ENCODE results near the gene SALL2.
"Not testable (repeated sequence)": the region's sequence is repeated elsewhere in the genome, so short reads cannot be mapped to it uniquely, and the experiment has no call there.

Gene SALL2

DNA sequence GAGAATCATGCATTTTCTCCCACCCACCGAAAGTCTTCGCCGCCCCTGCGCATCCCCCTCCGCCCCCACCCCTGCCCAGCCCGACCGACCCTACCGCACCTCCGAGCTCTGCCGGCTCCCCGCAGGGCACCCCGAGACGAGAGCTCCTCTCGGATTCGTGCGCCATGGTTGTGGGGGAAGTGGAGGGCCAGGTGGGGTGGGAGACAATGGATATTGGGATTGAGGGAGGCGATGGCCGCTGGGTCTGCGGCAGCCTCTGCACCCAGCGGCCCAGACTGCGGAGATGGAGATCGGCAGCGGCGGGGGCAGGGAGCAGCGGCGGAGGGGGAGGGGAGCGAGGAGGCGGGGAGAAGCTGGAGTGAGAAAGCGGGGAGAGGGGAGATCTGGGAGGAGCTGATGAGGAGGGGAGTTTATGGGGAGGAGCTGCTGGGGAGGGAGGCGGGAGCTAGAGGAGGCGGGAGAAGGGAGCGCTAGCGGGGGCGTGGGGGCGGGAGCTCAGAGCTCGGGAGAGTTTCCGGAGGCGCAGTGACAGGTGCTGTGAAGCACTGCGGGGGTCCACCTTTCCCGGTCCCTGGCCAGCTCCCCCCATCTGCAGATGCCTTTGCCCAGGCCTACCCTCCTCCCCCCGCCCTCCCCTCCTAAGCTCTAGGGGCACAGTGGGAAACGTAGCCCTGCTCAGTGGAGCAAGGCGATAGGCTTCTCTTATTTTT lies at the start of gene SALL2:
Gene SALL2, minus strand, starts transcription at position 385 of the 710 bp plus-strand sequence. Its CDS starts 219 bp downstream, at position 166.
- peak; percentile 29 for DNase-seq (ENCODE audit: low read depth)

DNA sequence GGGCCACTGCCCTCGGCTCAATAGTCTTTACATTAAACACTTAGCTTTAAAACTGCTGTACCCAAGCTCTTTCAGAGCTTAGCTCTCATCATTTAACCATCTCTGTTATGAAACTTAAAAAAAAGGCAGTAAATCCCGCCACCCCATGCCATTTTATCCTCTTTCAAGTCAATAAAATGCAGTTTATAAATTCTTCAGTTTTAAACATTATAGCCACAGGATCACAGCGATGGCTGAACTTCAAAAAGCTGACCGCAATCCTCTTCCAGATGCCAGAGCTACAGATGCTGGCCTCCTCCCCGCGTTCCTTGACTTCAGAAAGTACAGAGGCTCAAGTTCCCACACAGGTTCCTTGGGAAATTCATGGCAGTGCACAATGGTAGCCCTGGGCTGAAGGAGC lies 49.5 kb upstream of the SALL2 start:
- DNase-seq (ENCODE audit: low read depth) = no peak

DNA sequence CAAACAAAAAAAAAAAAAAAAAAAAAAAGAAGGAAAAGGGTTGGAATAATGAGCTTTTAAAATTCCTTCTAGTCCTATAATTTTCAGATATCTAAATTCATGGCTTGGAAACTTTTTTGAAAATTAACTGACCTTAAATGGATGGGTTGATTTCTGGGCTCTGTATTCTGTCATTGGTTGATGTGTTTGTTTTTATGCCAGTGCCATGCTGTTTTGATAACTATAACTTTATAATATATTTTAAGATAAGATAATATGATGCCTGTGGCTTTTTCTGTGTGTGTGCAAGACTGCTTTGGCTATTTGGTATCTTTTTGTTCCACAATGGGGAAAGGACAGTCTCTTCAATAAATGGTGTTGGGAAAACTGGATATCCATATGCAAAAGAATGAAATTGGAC lies 46.5 kb upstream of the SALL2 start:
- DNase-seq (ENCODE audit: low read depth) = no peak

DNA sequence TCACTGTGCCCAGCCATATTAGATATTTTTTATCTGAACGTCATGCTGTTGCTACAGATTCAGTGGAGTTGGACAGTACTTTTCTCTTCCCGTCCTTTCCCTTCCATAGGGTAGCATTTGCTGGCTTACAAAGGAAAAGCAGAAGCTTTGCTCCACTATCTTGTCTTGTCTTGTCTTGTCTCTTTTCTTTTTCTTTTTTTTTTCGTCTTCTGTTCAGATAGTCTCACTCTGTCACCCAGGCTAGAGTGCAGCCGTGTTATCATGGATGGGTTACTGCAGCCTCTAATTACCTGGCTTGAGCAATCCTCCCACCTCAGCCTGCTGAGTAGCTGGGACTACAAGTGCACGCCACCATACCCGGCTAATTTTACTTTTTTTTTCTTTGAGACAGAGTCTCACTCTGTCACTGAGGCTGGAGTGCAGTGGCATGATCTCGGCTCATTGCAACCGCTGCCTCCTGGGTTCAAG lies 32.6 kb upstream of the SALL2 start:
- DNase-seq (ENCODE audit: low read depth) = no peak

DNA sequence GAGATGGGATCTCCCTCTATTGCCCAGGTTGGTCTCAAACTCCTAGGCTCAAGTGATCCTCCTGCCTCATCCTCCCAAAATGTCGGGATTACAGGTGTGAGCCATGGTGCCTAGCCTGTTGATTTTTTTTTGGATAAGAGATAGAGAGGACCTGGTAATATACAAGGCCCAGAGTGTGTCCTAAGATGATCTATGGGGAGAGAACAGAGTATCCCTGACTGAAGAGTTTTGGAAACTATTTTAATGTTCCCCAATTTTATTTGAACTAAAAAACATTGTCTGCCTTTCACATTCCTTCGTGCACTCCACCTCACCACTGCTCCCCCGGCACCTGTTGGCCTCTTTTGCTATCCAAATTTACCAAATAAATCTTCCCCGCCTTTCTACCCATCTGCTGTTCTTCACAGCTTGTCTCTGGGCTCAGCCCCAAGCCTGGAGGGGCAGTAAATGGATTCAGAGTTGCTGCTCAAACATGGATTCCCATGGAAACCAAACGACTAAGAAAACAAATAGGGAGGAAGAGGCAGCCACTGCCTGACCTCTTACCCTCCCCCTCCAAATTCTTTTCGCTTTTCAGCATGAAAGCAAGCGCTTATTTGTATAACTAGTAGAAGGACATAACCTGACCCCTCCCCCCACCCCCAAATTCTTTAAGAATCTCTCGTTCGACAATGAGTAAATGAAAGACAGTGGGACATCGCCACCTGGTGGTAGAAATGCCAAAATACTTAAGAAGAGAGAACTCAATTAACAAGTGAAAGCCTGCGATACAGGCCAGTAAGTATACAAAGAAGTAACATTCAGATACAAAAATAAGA lies 31.1 kb upstream of the SALL2 start:
- DNase-seq (ENCODE audit: low read depth) = peak; percentile 64

DNA sequence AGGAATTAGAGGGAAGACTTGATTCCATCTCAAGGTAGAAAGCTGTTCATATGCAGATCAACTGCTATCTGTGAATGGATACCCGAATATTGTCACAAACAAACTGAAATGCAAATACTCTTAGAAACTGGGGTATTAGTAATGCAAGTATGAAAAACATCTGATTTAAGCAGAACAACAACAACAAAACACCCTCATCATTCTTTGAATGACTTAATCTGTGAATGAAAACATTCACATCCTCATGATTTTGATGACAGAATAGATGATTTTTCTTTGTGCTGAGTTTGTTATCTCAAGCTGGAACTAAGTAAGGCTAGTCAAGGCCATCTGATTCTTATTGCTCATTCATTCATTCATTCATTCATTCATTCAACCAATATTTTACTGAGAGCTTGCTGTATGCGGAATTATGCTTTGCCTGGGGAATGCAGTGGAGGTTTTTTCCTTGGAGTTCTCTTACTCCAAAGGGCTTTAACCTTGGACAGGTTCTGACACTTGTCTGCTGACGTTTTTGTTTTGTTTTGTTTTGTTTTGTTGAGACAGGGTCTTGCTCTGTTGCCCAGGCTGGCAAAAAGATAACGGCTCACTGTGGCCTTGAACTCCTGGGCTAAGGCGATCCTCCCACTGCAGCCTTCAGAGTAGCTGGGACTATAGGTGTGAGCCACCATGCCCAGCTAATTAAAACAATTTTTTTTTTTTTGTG lies 30.4 kb upstream of the SALL2 start:
- no peak for DNase-seq (ENCODE audit: low read depth)

DNA sequence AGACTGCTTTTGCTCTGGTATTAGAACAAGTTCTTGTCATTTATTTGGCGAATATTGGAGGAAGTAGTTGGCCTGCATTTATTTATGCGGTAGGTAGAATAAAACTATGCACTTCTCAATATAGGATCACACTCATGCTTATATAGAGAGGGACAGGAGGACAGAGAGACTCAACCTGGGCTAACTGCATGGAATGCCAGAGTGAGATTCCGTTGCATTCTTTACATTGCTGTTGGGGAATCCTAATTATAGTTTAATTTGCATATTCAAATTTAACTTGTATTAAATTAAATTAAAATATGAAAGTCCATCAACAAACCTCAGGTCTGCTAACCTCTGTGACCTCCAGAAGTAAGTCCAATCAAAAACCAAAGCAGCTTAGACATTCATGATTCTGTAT lies 27.1 kb upstream of the SALL2 start:
- DNase-seq (ENCODE audit: low read depth) = no peak

DNA sequence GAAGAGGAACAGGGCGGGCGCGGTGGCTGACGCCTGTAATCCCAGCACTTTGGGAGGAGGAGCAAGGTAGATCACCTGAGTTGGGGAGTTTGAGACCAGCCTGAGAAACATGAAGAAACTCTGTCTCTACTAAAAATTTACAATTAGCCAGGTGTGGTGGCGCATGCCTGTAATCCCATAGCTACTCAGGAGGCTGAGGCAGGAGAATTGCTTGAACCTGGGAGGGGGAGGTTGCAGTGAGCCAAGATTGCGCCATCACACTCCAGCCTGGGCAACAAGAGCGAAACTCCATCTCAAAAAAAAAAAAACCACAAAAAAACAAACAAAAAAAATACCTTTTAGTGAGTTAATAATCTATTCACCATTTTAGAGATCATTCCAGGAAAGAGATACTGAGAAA lies 18.4 kb upstream of the SALL2 start:
- DNase-seq (ENCODE audit: low read depth) = not testable (repeated sequence)

DNA sequence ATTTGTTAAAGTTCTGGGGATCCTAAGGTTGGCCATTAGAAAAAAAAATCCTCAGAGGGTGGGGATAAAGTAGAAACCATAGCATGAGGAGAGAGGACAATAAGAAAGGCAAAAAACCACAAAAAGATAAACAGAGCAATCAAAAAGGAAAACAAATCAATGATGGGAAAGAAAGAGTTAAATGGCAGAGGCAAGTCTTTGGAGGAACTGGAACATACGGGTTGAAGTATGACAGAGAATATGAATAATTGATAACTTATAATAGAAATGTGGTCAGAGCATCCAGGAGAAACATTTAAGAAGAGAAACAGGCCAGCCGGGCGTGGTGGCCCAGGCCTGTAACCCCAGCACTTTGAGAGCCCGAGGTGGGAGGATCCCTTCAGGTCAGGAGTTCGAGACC lies 17.8 kb upstream of the SALL2 start:
- DNase-seq (ENCODE audit: low read depth) = no peak

DNA sequence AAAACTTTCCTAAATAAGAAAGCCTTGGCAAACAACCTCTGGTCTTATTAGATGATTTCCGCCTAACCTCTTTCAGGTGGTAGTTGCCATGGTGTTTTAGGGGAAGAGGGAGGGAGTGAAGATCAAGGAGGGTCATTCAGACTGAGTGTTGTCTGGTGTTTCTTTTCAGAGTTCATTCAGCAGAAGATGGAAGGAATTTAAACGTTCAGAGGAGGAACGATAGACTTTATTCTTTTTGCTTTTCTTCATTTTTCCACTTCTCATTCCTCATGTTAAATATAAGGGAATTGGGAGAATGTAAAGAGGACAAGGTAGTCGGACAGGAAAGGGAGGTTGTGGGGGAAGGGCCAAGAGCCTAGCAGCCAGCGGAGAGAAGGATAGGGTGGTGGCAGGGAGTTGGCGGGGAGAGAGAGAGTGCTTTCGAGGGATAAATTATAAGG lies 17.4 kb upstream of the SALL2 start:
- DNase-seq (ENCODE audit: low read depth) = no peak

DNA sequence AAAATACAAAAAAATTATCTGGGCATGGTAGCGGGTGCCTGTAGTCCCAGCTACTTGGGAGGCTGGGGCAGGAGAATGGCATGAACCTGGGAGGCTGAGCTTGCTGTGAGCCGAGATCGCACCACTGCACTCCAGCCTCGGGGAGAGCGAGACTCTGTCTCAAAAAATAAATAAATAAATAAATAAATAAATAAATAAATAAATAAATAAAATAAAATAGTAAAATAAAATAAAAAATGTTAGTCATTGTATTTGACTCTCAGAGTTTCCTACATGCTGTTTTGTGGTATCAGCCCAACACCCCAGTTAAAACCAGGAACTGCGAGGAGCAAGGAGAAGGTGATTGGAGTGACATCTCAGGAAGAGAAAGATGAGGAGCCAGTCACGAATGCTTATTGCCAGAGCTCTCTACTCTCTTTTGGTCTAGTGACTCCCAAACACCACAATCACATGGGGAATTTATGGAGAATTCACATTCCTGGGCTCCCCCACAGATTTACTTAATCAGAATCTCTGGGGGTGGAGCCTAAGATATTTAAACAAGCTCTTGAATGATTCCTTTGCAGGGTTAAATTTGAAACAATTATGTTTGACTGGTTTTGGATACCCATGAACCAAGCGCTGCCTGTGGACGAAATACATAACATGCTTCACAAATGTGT lies 15.4 kb upstream of the SALL2 start:
- DNase-seq (ENCODE audit: low read depth) = no peak

DNA sequence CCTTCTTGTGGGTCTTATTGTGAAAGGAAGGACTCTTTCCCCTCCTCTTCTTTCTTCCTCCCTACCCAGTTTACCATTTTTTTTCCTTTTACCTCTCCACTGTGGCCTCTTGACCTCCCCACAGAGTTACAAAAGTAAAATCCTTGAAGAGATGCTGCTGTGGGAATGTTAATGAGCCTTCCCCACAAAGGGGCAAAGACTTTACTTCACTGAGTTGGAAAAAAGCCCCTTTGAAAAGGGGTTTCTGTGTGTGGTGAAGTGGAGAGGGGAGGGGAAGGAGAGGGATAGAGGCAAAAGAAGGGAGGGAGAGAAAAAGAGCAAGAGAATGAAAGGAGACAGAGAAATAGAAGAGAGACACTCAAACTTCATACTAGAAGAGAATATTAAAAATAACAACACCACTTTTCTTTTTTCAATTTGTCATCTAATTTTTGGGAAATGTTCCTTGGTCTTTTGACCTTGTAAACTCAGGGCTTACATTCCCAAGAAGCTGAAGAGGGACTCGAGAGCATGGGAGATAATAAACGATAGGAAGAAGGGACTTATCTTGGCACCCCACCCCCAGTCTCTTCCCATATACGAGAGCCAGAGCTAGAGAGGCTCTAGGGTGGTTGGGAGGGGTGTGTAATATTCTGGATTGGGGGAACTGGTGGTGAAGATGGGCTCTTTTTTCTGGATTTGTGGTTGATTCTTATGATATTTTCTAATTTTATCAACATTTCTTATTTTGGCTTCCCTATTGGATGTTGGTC lies 13.2 kb upstream of the SALL2 start:
- DNase-seq (ENCODE audit: low read depth) = no peak

DNA sequence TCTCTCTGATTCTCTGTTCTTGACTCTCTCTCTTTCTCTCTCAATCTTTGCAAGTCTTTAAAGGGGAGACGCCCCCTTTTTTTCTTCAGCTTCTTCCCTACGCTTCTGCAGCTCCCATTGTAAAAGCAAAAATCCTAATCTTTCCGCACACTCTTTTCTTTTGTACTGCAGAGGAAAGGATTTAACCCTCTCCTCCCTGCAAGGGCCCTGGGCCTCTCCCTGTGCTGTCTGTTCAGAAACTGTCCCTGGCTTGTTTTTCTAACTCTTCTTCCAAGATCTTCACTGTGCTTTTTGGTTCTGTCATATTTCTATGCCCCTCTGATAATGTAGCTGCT lies 10.9 kb upstream of the SALL2 start:
- no peak for DNase-seq (ENCODE audit: low read depth)

DNA sequence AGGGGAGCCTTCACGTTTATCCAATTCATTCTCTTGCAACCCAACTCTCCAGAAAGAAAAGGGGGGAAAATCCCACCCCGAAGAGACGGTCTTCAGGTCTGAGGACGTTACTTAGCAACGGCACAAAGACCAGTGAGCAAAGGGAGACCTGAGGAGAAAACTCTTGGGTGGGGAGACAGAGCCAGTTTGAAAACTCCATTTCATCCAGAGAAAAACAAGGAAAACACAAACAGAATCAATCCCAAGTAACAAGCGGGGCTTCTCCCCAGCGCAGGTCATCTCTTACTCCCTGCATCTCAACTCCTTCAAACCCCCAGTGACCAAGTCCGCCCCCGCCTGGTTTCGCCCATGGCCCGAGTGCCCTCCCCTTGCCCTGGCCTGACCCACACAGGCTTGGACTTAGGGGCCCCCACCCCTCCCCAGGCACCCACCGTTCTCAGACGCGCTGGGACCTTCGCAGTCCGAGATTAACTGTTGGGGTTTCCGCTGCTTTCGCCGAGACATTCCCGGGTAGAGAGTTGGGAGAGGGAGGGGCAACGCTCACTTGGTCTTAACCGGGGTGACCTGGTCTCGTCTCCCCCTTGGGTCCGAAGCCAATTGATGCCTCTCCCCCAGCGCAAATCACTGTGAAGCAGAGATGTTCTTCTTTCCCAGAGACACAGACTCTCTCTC lies 10.4 kb upstream of the SALL2 start:
- DNase-seq (ENCODE audit: low read depth) = no peak

DNA sequence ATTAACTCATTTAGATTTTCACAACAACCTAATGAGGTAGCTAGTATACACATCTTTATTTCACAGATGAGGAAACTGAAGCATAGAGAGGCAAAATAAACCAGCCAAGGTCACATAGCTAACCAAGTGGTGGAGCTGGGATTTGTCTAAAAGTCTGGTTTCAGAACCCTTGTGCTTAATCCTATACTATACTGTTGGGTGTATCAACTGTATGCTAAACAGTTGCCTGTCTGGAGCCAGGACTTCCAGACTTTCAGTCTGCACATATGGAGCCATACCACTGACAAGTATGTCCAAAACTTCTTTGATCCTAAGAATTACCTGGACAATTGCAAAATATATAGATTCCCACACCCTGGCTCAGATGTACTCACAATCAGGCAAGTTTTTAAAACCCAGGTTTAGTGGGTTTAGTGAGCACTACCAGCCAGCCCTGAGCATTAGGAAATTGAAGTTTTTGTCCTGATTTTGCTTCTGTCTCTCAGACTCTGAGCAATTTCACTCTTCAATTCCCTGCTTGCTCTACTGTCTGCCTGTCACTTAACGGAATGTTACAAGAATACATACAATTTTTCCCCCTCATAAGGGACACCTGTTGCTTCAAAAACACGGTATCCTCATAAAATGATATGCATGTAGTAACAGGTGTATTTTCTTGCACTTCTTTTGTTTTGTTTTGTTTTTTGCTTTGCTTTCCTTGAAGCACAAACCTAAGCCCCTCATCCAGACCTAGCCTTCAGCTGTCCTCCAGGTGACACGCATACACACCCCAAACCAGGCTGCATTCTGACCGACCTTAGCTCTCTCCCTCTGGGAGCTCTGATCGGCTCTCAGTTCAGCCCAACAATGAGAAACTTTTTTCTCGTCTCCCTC lies 9.6 kb upstream of the SALL2 start:
- DNase-seq (ENCODE audit: low read depth) = no peak

DNA sequence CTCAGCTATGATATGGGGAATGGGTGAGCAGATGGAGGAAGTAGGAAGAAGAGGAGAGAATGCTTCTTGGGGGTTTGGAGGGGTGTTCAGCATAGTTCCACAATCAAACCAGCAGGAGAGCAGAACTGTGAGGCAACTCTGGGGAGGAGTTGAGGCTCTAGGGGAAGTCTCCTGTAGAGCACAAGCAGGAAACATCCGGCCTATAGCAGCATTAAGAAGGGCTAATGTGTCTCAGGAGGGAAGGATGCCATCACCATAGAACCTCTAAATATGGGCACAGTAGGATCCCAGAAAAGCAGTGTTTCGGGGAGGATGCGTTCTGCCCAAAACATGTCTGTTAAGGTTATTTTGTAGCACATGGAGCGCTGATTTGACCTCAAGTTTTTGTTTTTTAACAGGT lies 8.4 kb upstream of the SALL2 start:
- DNase-seq (ENCODE audit: low read depth) = no peak

DNA sequence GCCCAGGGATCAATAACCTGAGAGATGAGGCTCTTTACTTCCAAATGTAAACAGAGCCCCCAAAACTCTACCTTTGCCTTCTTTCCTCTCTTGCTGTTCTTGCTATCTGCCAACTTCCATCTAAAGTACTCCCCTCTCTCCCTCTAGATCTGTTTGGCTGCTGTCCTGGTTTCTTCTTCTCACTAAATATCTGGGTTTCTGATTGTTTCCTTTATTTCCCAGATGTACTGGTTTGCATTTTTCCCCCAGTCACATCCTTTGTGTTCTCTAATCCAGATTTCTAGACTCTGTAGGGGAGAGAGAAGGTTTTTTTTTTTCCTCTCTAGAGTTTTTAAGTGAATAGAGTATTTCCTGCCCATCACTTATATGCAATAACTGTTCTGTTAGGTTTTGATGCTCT lies 7.1 kb upstream of the SALL2 start:
- DNase-seq (ENCODE audit: low read depth) = no peak

DNA sequence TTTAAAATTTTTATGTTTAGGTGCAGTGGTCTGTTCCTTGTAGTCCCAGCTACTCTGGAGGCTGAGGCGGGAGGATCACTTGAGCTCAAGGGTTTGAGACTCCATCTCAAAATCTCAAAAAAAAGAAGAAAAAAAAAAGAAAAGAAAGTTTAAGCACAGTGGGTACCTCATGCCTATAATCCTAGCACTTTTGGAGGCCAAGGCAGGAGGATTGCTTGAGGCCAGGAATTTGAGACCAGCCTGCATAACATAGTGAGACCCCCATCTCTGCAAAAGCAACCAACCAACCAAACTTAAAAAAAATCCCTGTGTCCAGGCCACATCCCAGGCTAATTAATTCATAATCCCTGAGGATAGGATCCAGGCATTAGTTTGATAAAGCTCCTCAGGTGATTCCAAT lies 3.4 kb upstream of the SALL2 start:
- DNase-seq (ENCODE audit: low read depth) = no peak

DNA sequence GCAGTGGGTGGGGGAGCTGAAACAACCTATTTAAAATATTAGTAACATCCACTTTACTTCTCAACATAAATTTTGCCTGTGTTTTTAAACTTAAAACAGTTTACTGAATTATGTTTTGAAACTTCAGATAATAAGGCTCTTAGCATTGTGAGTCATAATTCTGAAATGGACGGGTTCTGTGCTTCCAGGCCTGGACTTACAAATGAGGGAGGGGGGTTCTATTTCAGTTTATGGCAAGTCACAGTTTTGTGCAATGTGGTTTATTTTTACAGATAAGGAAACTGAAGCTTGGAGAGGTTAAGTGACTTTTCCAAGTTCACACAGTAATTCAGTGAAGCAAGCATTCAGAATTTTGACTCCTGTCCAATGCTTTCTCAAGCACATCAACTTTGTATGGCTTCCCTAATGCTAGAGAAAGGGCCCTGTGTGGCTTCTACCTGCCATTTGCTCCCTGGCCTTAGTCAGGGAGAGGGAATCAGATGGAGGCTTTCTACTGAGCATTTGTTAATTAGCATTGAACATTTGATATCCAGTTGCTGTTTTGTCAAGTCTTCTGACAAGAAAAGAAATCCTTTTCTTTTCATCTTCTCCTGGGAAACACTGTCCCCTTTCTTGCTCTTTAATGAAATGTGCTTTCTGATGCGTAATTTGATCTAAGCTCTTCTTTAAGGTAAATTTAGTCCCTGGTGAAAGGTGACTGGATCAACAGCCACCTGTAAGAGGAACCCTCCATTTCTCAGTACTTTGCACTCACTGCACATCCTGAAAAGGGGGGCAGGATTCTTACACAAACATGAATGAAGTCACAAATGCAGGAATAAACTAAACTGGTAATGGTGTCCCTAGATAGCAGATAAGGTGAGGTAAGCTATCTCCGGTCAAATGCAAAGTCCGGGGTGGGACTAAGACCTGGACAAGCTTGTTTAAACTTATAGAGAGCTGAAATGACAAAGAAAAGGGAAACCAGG lies 2.5 kb upstream of the SALL2 start:
- DNase-seq (ENCODE audit: low read depth) = no peak

Measured in stimulated activated CD8-positive, alpha-beta memory T cell treated with anti-CD3 and anti-CD28 coated beads, Interleukin-15, amount 100 ng/mL, for 1 hour (primary cell).